ENCODE measurements around the gene NFE2L1.

NFE2L1 gene

DNA sequence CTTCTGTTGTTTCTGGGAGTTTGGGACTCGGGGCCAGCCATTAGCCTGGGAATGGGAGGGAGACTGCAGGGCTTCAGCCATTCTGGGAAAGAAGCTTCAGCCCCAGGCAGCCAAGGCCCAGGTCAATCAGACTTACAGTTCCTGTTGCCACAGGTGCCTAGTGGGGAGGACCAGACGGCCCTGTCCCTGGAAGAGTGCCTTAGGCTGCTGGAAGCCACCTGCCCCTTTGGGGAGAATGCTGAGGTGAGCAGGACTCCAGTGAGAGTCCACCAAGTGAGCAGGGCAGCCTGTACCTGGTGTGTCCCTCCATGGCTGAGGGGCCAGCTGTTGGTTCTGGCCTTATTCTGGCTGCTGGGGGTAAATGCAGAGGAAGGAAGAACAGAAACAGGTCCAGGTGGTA is 8.7 kb downstream of the NFE2L1 start:
- H3K27ac ChIP-seq = no peak overlapping the region
- H3K4me1 ChIP-seq = peaks cover 36% of the 10 kb centered on the region
- no peak overlapping the region for H2AFZ ChIP-seq
- no peaks in the 10 kb centered on the region for H3K27me3 ChIP-seq (ENCODE audit: control insufficient read depth, insufficient read depth, low read length)
- no peak overlapping the region for H3K4me2 ChIP-seq (ENCODE audit: low read length)
- H3K36me3 ChIP-seq (ENCODE audit: control insufficient read depth, insufficient read depth, low read length) = no peaks in the 10 kb centered on the region
- H3K9me3 ChIP-seq (ENCODE audit: control insufficient read depth, low read length) = no peaks in the 10 kb centered on the region
- H3K4me3 ChIP-seq (ENCODE audit: low read depth, low read length) = no peak overlapping the region
- peaks cover 20% of the 10 kb centered on the region for H3K79me2 ChIP-seq
- H3K9ac ChIP-seq = no peak overlapping the region
- TF ChIP-seq, protein P1, sequence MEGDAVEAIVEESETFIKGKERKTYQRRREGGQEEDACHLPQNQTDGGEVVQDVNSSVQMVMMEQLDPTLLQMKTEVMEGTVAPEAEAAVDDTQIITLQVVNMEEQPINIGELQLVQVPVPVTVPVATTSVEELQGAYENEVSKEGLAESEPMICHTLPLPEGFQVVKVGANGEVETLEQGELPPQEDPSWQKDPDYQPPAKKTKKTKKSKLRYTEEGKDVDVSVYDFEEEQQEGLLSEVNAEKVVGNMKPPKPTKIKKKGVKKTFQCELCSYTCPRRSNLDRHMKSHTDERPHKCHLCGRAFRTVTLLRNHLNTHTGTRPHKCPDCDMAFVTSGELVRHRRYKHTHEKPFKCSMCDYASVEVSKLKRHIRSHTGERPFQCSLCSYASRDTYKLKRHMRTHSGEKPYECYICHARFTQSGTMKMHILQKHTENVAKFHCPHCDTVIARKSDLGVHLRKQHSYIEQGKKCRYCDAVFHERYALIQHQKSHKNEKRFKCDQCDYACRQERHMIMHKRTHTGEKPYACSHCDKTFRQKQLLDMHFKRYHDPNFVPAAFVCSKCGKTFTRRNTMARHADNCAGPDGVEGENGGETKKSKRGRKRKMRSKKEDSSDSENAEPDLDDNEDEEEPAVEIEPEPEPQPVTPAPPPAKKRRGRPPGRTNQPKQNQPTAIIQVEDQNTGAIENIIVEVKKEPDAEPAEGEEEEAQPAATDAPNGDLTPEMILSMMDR (IDR thresholded peaks at IDR 0.05) = no peak

DNA sequence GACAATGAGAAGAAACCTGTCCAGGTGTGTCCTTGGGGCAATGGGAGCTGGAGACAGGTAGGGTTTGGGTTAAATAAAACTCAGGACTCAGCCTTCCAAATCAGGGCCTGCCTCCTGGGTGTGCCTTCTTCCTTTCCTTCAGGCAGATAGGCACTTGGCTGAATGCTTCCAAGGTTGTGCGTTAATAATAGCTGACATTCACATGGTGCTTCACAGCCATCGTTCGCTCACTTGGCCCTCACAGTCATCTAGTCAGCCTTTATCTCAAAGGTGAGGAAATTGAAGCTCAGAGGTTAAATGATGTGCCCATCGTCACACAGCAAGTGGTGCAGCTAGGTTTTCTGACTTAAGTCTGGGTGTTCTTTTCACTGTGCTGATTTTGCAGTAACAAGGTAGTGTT is 9.5 kb downstream of the NFE2L1 start:
- Histone ChIP-seq H2AFZ (no peak overlapping the region), H3K4me3 (ENCODE audit: low read depth, low read length) (no peak overlapping the region), H3K27me3 (ENCODE audit: control insufficient read depth, insufficient read depth, low read length) (no peaks in the 10 kb centered on the region), H3K27ac (no peak overlapping the region), H3K9ac (no peak overlapping the region), H3K4me2 (ENCODE audit: low read length) (no peak overlapping the region), H3K4me1 (peaks cover 28% of the 10 kb centered on the region), H3K36me3 (ENCODE audit: control insufficient read depth, insufficient read depth, low read length) (no peaks in the 10 kb centered on the region), H3K9me3 (ENCODE audit: control insufficient read depth, low read length) (no peaks in the 10 kb centered on the region), H3K79me2 (peaks cover 16% of the 10 kb centered on the region)
- TF ChIP-seq, protein P1 (IDR thresholded peaks at IDR 0.05) = no peak

GRCh38 chr17:48058393-48059124 is 10.4 kb downstream of the NFE2L1 start:
- H2AFZ ChIP-seq = no peak overlapping the region
- H3K9ac ChIP-seq = no peak overlapping the region
- no peaks in the 10 kb centered on the region for H3K9me3 ChIP-seq (ENCODE audit: control insufficient read depth, low read length)
- no peak overlapping the region for H3K4me3 ChIP-seq (ENCODE audit: low read depth, low read length)
- H3K4me2 ChIP-seq (ENCODE audit: low read length) = no peak overlapping the region
- H3K36me3 ChIP-seq (ENCODE audit: control insufficient read depth, insufficient read depth, low read length) = no peaks in the 10 kb centered on the region
- H3K4me1 ChIP-seq = peaks cover 19% of the 10 kb centered on the region
- no peak overlapping the region for H3K27ac ChIP-seq
- H3K79me2 ChIP-seq = peaks cover 10% of the 10 kb centered on the region
- no peaks in the 10 kb centered on the region for H3K27me3 ChIP-seq (ENCODE audit: control insufficient read depth, insufficient read depth, low read length)
- TF ChIP-seq, protein P1 (IDR thresholded peaks at IDR 0.05) = no peak

GRCh38 chr17:48059125-48059668 is 11.0 kb downstream of the NFE2L1 start:
- TF ChIP-seq, protein P1 (IDR thresholded peaks at IDR 0.05) = no peak
- Histone ChIP-seq H3K27me3 (ENCODE audit: control insufficient read depth, insufficient read depth, low read length) (no peaks in the 10 kb centered on the region), H3K27ac (no peak overlapping the region), H3K9me3 (ENCODE audit: control insufficient read depth, low read length) (no peaks in the 10 kb centered on the region), H3K36me3 (ENCODE audit: control insufficient read depth, insufficient read depth, low read length) (no peaks in the 10 kb centered on the region), H3K4me3 (ENCODE audit: low read depth, low read length) (no peak overlapping the region), H3K4me2 (ENCODE audit: low read length) (no peak overlapping the region), H2AFZ (no peak overlapping the region), H3K9ac (no peak overlapping the region), H3K79me2 (peaks cover 6% of the 10 kb centered on the region), H3K4me1 (peaks cover 13% of the 10 kb centered on the region)

- H3K27me3 ChIP-seq (ENCODE audit: control insufficient read depth, insufficient read depth, low read length) = no peaks in the 10 kb centered on the region
- H3K4me1 ChIP-seq = peaks cover 5% of the 10 kb centered on the region
- no peak overlapping the region for H2AFZ ChIP-seq
- no peaks in the 10 kb centered on the region for H3K9me3 ChIP-seq (ENCODE audit: control insufficient read depth, low read length)
- H3K4me3 ChIP-seq (ENCODE audit: low read depth, low read length) = no peak overlapping the region
- H3K27ac ChIP-seq = no peak overlapping the region
- H3K4me2 ChIP-seq (ENCODE audit: low read length) = no peak overlapping the region
- H3K79me2 ChIP-seq = peaks cover 2% of the 10 kb centered on the region
- H3K9ac ChIP-seq = no peak overlapping the region
- TF ChIP-seq, protein P1 (IDR thresholded peaks at IDR 0.05) = no peak
- H3K36me3 ChIP-seq (ENCODE audit: control insufficient read depth, insufficient read depth, low read length) = no peaks in the 10 kb centered on the region
Measured at GRCh38 chr17:48060249-48060648, 12.1 kb downstream of the NFE2L1 start.
